ENCODE measurements around the gene CARMIL1.

The CARMIL1 gene

GRCh38 chr6:25452031-25452430 is 172.9 kb downstream of the CARMIL1 start:
- H3K27ac ChIP-seq = no peak overlapping the region
- no peaks in the 10 kb centered on the region for H3K36me3 ChIP-seq
- H3K27me3 ChIP-seq (ENCODE audit: insufficient read depth, low read depth, severe bottlenecking) = no peaks in the 10 kb centered on the region
- DNase-seq = no peak
- no peaks in the 10 kb centered on the region for H3K9me3 ChIP-seq (ENCODE audit: severe bottlenecking)
- no peak for TF ChIP-seq CTCF (IDR thresholded peaks at IDR 0.05; ENCODE audit: low read depth, low read length)
- H3K4me3 ChIP-seq (ENCODE audit: low read depth, low read length) = no peak overlapping the region

DNA sequence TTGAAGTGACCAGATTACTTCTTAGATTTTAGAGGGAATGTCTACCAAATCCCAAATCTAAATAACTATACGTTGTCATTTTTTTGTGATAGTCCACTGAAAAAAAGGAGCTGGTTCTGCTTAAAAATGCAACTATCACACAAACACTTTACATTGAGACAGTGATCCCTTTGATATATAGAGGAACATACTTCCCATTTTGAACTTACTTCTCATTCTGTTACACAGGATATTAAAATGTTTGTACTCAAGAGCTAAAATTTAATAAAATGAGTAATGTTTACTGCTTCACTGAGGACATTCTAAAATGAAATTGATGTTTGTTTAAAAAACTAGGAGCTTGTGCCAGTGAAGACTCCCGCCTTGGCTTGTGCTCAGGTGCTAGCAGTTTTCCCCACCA is 174.1 kb downstream of the CARMIL1 start:
- no peak for DNase-seq
- H3K4me3 ChIP-seq (ENCODE audit: low read depth, low read length) = no peak overlapping the region
- no peak for TF ChIP-seq CTCF (IDR thresholded peaks at IDR 0.05; ENCODE audit: low read depth, low read length)
- no peaks in the 10 kb centered on the region for H3K36me3 ChIP-seq
- H3K27me3 ChIP-seq (ENCODE audit: insufficient read depth, low read depth, severe bottlenecking) = no peaks in the 10 kb centered on the region
- no peak overlapping the region for H3K27ac ChIP-seq
- no peaks in the 10 kb centered on the region for H3K9me3 ChIP-seq (ENCODE audit: severe bottlenecking)

DNA sequence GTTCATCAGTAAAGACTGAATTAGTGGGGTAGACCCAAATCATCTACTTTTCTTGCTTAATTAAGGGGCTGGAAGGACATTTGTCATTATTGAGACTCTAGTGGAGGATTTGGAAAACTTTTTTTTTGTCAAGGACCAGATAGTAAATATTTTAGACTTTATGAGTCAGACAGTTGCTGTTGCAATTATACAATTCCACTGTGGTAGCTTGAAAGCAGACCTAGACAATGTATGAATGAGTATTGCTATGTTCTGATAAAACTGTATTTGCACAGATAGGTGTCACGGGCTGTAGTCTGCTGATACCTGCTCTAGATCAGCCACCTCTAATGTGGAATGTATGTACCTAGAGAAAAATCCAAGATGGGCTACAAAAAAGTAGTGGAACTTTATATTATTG is 175.0 kb downstream of the CARMIL1 start:
- TF ChIP-seq CTCF (IDR thresholded peaks at IDR 0.05; ENCODE audit: low read depth, low read length) = no peak
- no peak overlapping the region for H3K27ac ChIP-seq
- no peaks in the 10 kb centered on the region for H3K9me3 ChIP-seq (ENCODE audit: severe bottlenecking)
- no peaks in the 10 kb centered on the region for H3K27me3 ChIP-seq (ENCODE audit: insufficient read depth, low read depth, severe bottlenecking)
- no peaks in the 10 kb centered on the region for H3K36me3 ChIP-seq
- no peak for DNase-seq
- no peak overlapping the region for H3K4me3 ChIP-seq (ENCODE audit: low read depth, low read length)

DNA sequence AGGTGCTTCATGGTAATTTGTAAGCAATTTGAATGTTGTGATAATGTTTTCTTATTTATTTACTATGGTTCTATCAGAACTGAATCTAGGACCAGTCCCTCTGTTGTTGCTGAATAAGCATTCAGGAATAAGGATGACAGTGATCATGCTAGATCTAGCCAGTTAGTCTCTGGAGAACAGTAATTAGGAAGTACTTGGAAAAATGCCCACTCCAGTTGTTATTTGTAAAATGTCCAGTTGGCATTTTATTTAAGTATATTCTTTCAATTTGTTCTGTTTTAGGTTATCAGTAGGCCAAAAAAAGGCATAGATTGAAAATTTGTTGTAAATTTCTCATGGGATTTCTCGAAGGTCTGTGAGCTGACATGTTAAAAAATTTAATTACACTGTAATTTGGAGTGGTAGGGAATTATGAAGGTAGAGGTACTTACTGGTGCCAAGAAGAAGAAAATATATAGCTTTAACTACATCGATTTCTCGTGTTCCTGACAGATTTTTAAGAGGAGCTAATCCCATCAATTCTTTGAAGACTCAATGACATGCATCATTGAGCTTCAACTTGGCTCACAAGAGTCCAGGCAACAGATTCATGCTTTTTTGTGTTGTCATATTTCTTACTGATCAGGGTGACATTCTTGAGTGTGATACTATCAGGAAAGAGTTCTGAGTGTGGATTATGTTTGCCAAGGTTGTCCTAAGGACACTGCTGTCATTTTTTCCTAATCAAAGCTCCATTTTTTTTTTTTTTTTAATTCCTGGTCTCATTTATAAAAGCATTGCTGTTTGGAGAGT is 177.3 kb downstream of the CARMIL1 start:
- H3K4me3 ChIP-seq (ENCODE audit: low read depth, low read length) = no peak overlapping the region
- no peak for DNase-seq
- no peaks in the 10 kb centered on the region for H3K27me3 ChIP-seq (ENCODE audit: insufficient read depth, low read depth, severe bottlenecking)
- no peaks in the 10 kb centered on the region for H3K36me3 ChIP-seq
- H3K27ac ChIP-seq = no peak overlapping the region
- no peaks in the 10 kb centered on the region for H3K9me3 ChIP-seq (ENCODE audit: severe bottlenecking)
- TF ChIP-seq CTCF (IDR thresholded peaks at IDR 0.05; ENCODE audit: low read depth, low read length) = no peak

DNA sequence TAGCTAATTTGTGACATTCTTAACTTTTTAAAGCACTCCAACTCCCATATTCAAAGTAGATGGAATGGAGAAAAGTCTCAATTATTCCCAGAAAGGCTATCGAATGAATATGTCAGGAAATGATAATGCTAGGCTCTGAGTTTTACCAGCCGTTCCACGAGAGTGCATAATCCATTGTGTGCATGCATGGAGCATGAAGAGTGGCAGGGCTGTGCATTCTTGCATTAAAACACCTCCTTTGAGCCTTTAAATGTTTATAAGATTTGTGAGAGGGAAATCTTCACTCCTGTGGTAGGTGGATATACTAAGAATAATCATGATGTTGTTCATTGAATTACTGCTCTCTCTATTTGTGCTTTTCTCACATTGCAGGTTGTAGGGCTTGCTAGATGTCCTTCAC is 178.3 kb downstream of the CARMIL1 start:
- Histone ChIP-seq H3K9me3 (ENCODE audit: severe bottlenecking) (no peaks in the 10 kb centered on the region), H3K27ac (no peak overlapping the region), H3K36me3 (no peaks in the 10 kb centered on the region), H3K27me3 (ENCODE audit: insufficient read depth, low read depth, severe bottlenecking) (no peaks in the 10 kb centered on the region), H3K4me3 (ENCODE audit: low read depth, low read length) (no peak overlapping the region)
- no peak for DNase-seq
- TF ChIP-seq CTCF (IDR thresholded peaks at IDR 0.05; ENCODE audit: low read depth, low read length) = no peak

DNA sequence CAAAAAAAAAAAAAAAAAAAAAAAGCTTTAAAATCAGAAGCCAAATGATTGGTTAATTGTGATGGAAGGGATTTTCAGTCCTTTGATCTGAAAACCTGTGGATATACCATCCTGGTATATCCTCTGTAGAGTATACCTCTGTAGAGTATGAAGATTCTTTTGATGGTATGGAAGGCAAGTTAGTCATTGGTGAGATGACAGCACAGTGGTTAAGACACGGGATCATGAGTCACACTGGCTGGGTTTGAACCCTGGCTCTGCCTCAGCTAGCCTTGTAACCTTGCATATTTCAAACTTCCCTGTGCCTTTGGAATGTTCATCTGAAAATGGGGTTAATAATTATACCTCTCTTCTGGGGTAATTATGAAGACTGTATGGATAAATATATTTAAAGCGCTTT is 179.3 kb downstream of the CARMIL1 start:
- Histone ChIP-seq H3K27ac (no peak overlapping the region), H3K4me3 (ENCODE audit: low read depth, low read length) (no peak overlapping the region), H3K36me3 (no peaks in the 10 kb centered on the region), H3K9me3 (ENCODE audit: severe bottlenecking) (no peaks in the 10 kb centered on the region), H3K27me3 (ENCODE audit: insufficient read depth, low read depth, severe bottlenecking) (no peaks in the 10 kb centered on the region)
- no peak for TF ChIP-seq CTCF (IDR thresholded peaks at IDR 0.05; ENCODE audit: low read depth, low read length)
- no peak for DNase-seq
